T-helper 22 cell (primary cell): Measurements from ENCODE around the gene ARMC6.

Experiments used
- DNase-seq: peaks from one replicate; pipeline ENCODE4 v3.0.0-alpha.2; 2020; ENCODE audit warnings: low read depth

ARMC6 gene

DNA sequence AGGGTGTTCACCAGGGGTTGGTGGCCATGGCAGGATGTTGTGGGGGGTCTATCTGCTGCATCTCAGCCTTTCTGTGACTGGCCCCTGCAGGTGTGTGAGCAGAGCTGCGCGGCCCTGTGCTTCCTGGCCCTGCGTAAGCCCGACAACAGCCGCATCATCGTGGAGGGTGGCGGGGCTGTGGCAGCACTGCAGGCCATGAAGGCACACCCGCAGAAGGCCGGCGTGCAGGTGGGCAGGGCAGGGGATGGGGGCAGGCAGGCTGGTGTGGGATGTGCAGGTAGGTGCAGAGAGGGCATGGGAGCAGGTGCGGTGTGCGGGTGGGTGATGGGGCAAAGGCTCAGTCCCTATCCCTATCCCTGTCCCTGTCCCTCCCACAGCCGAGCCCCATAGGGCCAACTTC is 22.3 kb downstream of the ARMC6 start:
- DNase-seq, result no peak

DNA sequence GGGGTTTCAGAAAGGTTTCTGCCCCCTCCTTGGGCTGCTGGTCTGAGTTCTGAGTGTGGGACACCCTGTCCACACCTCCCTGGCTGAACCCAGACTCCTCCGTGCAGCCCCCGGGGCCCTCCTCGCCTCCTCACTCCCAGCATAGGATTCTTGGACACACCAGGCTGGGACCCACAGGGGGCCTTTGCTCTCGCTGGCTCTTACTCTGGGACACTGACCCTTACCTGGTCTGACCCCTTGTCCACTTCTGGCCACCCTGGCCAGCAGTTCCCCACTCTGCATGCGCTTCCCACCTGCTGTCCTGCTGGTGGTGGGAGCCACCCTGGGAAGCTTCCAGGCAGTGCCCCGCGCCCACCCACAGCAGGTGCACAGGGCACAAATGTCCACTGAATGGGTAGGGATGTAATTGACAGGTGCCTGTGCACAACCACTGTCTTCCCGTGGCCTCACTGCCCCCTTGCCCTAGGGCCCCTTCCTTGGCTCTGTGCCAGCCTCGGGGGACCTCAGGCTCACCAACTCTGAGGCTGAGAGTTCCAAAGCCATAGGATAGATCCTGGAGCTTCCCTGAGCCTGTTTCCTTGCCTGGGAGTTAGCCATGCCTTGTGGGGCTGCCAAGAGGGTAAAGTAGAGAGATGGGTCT is 23.4 kb downstream of the ARMC6 start:
- DNase-seq, result no peak

DNA sequence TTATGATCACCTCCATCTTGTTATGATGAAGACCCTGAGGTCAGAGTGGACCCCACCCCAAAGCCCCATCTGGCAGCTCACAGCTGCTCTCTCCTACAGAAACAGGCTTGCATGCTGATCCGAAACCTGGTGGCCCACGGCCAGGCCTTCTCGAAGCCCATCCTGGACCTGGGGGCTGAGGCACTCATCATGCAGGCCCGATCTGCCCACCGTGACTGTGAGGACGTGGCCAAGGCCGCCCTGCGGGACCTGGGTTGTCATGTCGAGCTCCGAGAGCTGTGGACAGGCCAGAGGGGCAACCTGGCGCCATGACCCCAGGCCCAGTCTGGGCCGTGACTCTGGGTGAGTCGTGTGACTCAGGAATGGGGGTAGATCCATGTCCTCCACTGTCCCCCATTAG is 23.9 kb downstream of the ARMC6 start:
- DNase-seq, result no peak

DNA sequence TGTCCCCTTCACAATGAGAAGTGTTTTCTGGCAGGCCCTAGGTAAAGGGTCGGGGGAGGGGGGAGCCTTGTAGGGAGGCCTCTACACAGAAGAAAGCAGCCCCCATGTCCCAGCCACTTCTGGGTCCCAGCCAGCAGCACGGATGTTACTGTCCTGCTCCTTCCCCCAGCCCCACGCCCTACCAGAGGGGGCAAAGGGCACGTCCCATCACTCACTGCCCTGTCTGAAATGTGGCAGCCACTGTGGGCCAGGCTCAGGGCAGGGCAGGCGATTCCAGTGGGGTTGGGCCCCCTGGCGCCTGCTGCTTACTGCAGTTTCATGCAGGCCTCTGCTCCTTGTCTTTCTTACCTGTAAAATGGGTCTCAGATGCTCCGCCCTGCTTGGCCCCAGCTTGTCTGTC is 24.3 kb downstream of the ARMC6 start:
- DNase-seq, result no peak

DNA sequence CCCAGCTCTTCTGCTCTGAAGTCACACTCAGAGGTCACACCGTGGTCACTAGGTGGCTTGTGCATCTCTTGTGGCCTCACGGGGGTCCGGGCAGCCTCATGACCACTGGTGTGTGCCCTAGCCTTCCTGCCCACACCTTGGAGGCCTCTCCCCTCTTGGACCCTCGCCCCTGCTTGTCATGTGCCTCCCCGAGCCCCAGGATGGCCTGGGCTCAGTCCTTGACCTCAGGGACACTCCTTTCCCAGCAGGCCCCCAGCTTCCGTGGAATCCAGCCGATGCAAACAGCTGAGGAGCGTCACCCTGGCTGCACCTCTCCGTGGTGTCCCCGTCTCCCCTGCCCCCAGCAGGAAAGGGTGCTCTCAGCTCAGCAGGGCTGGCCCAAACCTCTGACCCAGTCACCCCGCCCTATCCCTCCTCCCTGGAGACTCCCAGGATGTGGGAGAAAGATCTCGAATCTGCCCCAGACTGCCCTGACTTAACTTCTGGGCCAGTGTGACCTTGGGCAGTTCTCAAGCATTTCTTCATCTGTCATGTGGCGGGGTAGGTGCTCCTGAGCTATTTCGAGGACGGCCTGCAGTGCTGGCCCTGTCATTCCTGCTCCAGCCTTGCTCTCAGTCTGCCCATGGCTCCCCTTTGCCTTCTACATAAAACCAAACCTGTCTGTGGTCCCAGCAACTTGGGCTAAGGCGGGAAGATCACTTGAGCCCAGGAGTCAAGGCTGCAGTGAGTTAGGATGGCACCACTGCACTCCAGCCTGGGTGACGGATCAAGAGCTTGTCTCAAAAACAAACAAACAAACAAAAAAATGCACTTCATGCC is 25.8 kb downstream of the ARMC6 start:
- no peak for DNase-seq

DNA sequence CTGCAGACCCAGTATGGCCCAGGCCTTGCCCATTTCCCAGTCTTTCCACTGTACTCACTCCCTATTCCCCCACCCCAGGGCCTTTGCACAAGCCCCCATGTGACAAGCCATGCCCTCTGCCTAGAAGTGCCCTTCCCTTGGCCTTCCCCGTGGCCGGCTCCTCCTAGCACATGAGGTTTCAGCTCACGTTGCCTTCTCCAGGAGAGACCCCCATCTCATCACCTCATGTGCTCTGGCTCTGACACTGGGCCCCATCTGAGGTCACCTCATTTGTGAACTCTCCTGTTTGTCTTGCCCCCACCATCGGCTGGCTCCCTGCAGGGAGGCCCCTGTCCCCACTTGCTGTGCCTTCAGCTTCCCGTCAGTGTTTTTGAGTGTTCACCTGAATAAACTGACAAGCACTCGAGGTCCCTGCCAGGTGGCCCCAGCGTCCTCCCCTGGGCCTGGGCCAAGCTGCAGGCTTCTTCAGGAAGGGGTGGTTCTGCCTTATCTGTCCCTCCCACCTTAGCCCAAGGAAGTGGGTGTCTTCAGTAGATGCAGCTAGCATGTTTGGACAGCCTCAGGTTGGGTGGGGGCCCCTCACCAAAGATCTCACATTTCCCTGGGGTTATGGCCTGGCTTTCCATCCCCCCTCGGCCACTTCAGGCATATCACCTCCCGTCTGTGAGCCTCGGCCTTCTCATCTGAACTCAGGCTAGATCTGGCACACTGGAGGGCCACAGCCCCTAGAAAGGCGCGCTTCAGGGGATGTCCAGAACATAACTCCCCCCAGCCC is 26.6 kb downstream of the ARMC6 start:
- DNase-seq, result no peak

DNA sequence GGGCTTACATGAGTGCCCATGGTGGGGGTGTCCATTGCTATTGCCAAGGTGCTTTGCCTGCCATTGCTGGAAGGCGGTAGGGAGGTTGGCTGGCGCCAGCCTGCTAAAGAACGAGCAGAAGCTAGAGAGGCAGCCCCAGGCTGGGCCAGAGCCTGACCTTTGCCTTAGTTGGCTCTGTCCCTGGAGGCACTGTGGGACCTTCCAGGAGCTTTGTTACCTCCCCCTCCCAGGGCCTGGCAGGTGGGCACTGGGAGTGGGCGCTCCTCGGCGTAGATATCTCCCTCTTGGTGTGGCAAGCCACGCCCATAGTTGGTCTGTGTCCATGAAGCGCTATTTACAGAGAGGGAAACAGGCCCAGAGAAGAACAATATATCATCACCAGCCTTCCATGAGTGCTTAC is 28.1 kb downstream of the ARMC6 start:
- DNase-seq, result no peak

DNA sequence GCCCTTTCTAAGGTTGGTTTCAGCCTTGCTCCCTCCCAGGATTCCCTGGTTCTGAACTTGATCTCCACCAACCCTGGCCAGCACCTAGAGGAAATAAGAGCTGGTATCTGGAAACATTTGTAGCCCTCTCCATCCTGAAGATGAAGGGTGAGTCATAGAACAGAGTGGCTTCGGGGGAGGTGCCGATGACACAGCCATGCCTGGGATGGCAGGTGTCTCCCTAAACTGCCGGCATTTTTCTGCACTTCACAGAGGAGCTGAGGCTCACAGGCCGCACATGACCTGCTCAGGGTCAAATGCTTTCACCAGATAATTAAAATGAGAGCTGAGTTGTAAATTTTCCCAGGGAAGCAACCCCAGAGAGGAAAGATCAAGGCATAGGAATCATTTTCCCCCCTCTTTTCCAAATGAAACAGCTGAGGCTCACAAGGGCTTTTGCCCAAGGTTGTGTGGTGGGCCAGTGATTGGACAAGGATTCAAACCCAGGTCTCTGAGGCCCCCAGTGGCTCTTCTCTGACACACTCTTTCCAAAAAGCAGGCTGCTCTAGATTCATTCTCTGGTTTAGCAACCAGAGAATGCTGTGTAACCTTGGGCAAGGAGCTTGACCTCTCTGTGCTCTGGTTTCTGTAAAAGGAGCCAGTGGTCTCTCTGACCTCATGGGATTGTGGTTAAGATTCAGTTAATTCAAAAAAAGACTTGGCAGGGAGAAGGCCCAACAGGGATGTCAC is 29.2 kb downstream of the ARMC6 start:
- no peak for DNase-seq

DNA sequence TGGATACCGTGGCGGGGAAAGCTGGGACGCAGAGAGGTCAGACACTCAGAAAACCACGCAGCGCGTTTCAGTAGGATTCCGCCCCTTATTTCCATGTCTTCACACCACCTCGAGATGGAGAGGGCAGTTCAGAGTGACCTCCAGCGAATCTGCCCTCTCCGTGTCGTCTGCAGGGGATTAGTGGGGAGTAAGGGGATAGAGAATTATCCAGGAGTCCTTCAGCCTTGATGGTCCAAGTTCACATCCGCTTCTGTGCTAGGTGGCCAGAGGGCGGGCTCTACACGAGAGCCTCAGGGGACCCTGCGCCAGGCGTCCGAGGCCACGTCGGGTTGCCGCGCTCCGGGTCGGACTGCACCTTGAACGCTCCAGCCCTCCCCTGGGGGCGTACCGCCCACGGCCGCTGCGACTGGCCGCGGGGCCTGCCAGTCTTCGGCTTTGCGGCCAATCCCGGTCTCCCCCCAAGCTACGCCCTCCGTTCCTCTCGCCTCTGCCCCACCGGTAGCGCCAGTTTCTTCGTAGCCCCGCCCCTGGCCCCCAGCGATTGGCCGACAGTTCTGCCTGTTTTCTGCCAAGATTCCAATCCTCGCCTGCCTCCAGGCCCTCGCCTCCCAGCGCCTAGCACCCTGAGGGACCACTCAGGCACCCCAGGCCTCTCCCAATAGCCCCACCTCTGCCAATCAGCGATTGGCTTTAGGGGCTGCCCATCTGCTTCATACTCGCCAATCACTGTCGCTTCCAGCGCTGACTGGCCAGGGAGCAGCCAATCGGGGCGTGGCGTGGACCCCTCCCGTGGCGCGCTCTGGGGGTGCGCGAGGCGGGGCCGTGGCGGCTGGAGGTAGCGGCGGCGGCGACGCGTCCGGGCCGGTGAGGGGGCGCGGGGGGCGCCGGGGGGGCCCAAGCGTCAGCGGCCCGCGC is 30.0 kb downstream of the ARMC6 start, which contains the start of gene SLC25A42:
TSS of gene SLC25A42 (plus strand) at position 812 of the 915 bp plus-strand sequence. CDS start 32,131 bp downstream, outside the sequence.
- peak; percentile 99 for DNase-seq

DNA sequence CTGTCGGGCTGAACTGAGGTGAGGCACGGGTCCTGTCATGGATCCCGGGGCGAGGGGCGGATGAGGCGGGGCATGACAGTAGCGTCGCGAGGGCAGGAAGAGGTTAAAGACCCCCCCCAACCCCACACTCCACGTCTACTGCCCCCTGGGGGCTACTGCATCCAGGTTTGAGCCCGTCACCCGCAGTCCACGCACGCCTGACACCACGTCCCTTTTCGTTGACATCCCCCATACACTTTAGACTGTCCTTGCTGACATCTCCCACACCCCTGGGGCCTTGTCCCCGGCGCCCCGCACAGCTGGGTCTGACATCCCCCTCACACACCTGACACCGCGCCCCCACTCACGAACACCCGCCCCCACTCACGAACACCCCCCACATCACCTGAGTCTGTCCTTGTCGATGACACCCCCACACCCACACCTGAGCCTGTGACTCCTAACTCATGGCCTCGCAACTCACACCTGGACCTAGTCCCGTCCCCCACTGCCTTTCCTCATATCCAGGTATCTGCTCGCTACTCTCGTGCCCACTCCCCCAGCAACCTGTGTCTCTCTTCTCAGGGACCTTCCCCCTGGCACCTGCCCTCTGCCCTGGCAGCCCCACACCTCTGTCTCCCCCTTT is 30.8 kb downstream of the ARMC6 start:
- DNase-seq, result no peak

DNA sequence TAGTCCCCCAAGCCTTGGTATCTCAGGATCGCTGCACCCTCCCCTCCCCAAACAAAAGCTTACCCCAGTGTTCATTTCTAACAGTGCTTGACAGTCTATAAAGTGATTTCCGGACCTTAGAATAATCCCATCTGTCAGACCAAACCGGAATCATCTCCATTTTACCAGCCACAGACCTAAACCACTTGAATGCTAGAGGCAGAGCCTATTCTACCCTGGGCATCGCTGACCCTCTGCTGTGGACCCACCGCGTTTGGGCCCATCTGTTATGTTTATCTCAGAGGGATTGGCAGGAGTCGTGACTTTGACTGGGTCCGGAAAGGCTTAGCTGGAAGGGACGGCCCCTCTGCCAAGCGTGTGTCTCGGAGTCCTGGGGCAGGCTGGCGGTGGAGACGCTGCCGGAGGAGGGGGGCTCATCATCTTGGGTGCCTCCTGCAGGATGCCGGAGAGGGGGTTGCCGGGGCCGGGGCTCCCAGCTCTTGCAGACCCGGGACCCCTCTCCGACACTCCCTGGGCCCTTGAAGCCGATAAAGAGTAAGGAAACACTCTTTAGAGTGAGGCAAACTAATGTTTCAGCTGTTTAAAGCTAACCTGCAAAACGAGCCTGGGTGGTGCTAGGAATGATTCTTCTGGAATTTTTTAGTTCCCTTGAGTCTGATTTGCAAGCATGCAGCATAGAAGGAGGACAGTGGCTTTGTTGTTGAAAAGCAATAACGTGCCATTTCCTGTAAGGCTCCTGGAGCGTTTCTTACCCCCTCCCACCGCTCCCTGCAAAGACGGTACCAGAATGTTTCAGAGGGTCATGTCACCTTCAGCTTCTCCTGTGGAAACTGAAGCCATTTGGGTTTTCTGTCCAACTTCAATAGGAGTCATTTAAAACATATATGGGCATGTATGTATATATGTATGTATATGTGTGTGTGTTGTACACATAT is 31.7 kb downstream of the ARMC6 start:
- DNase-seq, result no peak

DNA sequence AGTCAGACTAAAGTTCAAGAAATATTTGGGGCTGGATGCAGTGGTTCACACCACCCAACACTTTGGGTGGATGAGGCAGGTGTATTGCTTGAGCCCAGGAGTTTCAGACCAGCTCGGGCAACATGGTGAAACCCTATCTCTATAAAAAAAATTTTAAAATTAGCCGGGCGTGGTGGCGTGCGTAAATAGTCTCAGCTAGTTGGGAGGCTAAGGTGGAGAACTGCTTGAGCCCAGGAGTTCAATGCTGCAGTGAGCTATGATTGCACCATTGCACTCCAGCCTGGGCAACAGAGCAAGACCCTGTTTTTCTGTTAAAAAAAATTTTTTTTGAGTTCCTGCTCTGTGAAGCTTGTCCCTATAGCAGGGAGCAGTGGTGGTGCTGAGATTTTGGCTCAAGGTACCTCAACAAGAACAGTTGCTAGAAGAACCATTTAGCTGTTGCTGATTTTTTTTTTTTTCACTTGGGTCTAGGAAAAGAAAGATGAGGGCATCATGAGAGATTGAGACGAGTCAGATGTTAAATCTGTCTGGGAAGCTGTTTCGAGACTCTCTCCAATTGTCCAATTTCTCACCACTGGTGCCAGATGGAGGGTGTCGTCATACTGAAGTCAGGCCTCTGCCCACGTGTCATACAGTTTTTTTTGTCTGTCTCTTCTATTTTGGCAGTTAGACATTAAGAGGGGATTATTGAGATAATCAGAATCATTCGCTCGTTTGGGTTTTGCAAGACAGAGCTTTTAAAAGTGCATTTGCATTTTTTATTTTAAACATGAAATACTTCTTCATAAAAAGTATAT is 34.1 kb downstream of the ARMC6 start:
- no peak for DNase-seq

DNA sequence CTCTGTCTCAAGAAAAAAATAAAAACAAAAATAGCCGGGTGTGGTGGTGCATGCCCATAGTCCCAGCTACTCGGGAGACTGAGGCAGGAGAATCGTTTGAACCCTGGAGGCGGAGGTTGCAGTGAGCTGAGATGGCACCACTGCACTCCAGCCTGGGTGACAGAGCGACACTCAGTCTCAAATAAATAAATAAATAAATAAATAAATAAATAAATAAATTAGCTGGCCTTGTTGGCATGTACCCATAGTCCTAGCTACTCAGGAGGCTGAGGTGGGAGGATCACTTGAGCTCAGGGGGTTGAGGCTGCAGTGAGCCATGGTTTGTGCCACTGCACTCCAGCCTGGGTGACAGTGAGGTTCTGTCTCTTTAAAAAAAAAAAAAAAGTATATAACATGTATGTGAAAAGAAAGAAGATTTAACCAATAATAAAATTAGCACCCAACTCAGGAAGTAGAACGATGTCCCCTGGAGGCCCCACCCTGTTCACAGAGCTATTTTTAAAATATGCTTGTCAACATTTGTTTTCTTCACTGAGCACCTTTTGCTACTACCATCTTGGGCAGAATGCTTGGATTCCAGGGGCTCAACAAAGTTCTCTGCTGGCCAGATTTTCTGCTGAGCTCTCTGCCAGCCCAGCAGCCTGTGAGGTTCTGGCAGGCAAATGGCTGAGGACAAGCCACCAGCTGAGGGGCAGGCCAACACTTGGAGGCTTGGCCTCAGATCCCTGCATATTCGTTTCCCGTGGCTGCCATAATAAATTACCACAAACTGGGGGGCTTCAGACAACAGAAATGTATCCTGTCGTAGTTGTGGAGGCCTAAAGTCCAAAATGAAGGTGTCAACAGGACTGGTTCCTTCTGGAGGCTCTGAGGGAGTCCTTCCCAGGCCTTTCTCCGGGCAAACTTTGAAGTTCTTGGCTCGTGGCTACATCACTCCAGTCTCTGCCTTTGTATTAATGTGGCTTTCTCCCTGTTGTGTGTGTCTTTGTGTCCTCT is 35.6 kb downstream of the ARMC6 start:
- DNase-seq, result no peak

DNA sequence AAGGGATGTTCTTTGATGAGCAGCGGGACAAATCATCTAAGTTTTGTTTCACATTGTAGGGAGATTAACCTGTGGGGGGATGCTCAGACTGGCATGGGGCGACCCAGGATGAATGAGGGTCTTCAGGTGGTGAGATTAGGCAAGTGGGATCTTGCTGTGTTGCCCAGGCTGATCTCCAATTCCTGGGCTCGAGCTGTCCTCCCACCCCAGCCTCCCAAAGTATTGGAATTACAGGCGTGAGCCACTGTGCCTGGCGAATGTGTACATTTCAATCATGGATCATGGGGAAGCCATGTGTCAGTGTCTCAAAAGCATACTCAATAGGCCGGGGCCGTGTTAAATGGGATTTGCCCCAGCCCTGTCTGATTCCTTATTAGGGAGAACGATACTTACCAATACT is 38.5 kb downstream of the ARMC6 start:
- DNase-seq, result no peak

DNA sequence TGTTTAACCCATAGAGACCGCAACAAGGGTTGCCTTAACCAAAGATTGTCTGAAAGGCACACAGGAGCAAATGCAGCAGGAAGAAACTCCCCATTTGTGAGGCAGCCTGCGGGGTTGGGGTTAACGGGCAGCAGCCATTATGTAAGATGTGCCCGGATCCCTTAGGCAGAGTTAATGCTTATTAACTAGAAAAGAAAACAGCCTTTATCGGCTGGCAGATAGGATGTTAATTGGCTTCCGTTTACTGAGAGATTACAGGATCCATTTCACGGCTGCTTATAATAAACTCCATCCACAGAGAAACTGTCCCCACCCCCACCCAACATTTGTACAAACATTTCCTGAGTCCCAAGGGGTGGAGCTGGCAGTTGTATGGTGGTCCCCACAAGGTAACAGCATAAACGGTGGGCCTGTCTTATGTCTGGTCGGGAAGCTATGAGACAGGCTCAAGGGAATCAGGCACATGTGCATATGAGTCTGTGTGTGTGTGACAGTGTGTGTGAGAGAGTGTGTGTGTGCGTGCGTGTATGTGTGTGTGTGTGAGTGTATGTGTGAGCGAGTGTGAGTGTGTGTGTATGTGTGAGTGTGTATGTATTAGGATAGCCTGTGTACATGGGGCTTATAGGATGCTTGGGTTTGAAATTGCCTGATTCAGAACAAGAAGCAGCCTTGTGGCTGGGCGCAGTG is 40.9 kb downstream of the ARMC6 start:
- no peak for DNase-seq

DNA sequence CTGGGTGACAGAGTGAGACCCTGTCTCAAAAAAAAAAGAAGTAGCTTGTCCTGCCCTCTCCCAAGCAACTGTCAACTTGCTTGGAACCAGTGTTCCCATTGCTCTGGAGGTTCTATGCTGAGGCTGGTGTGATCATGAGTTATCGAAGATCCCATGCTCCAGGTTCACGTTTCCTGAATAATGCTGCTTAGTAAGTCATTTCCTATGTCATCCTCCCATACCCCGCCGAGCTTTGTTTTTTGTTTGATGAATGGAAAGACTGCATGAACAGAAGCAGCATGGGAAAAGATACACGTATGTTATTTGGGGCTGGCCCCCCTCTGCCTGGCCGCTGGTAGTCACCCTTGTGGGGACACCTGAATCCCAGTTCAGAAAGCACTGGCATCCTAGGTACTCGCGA is 41.7 kb downstream of the ARMC6 start:
- no peak for DNase-seq

DNA sequence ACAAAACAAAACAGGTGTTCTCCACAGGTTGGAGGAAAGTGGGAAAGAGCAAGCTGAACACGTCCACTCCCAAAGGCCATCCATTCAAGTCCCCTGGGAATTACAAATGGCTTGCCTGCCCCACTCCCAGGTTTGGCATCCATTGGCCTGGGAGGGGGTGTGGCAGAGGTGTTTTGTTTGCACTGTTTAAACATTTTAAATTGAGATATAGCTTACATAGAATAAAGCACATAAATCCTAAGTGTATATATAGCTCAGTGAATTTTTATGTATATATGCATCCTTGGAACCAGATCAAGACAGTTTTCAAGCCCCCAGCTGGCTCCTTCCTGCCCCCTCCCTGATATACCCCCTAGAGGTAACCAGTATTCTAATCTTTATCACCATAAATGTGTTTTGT is 43.1 kb downstream of the ARMC6 start:
- no peak for DNase-seq
